GM19240 (cell line): ENCODE data around the gene MCF2L.

ENCODE experiments used
- DNase-seq: peaks from one replicate; pipeline ENCODE4 v3.0.0; 2011; ENCODE audit warnings: low spot score; ENCODE audit not compliant: insufficient read length

The MCF2L gene

GRCh38 chr13:113122550-113123225, 153.7 kb downstream of the MCF2L start, which contains the start of gene F10:
F10 (plus strand) TSS chr13:113122799; CDS start chr13:113122856, 57 bp downstream.
- no peak for DNase-seq

GRCh38 chr13:113123226-113124201, 154.5 kb downstream of the MCF2L start:
- DNase-seq, result no peak

- DNase-seq, result no peak
Observed at GRCh38 chr13:113124211-113124970, 155.4 kb downstream of the MCF2L start.

DNA sequence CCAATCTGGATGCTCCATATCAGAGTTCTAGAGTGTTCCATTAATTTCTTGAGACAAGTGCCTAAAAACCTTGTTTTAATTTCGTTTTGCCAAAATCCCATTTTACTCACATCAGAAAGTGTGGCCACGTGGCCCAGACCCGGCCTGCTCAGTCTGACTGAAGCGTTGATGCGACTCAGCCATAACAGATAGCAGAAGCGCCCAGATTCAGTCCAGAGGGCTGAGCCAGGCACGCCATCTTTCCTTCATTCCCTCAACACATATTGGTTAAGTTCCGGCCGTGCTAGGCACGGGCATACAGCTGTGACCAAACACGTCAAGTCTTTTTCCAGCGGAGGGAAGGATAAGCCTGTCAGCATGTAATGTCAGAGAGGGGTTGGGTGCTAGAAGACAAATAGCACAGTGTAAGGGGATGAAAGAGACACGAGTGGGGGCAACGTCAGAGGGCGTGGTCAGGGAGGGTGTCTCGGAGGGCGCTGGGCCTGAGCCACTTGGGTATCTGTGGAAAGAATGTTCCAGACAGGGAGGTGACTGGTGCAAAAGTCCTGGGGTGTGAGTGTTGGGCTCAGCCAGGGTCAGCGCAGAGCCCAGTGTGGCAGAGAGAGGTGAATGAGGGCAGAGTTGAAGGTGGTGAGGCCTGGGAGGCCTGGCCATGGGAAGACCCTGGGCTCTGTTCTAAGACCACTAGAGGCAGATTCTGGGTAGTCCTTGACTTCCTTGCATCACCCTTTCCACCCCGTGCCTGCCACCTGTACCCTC, 156.7 kb downstream of the MCF2L start:
- no peak for DNase-seq

DNA sequence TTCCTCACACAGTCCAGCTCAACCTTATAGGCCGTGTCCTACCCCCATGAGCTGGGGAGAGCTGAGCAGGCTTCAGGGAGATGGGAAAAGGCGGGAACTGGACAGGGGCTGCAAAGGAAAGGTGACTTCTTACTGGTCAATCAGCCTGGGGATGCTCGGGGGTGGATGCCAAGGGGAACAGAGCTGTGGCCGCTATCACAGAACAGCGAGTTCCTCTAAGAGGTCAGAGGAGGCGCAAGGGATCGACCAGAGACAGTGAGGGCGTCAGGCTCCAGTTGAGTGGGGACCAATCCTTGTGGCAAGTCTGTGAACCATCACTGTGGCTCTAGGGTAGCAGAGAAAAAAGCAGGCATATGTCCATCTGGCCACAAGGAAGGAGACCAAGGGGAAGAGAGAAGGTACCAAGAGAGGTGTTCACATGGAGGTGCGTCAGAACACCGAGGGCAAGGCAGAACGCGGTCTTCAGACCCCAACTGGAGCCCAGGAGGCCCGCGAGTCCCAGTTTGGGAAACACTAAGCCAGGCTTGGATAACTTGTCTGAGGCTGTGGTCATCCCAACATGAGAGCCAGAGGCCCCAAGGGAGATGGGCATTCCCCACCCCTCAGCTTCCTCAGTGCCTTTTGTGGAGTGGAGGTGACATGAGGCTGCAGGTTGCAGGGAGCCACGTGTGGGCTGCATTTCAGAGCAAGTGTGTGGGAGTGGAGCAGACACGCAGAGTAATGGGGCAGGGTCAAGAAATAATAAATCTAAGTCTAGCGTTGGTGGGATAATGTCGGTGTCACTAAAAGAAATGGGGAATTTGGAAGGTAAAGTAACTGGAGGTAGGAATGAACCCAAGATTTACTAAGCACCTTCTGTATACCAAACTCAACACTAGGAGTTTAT, 157.5 kb downstream of the MCF2L start:
- no peak for DNase-seq

- no peak for DNase-seq
Observed at GRCh38 chr13:113129480-113129879, 160.5 kb downstream of the MCF2L start.

- DNase-seq, result no peak
Observed at GRCh38 chr13:113129921-113130750, 161.1 kb downstream of the MCF2L start.

DNA sequence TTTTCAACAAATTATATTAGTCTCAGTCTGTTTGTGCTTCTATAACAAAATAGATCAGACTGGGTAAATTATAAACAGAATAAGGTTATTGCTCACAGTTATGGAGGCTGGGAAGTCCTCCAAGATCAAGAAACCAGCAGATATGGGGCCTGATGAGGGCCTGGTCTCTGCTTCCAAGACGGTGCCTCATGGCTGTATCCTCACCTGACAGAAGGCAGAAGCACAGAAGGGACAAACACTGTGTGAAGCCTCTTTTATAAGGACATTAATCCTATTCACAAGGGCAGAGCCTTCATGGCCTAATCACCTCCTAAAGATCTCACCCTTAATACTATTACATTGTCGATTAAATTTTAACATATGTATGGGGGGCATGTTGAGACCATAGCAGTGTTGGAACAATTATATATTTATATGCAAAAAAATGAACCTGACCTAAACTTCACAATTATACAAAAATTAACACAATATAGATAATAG, 166.3 kb downstream of the MCF2L start:
- no peak for DNase-seq

DNA sequence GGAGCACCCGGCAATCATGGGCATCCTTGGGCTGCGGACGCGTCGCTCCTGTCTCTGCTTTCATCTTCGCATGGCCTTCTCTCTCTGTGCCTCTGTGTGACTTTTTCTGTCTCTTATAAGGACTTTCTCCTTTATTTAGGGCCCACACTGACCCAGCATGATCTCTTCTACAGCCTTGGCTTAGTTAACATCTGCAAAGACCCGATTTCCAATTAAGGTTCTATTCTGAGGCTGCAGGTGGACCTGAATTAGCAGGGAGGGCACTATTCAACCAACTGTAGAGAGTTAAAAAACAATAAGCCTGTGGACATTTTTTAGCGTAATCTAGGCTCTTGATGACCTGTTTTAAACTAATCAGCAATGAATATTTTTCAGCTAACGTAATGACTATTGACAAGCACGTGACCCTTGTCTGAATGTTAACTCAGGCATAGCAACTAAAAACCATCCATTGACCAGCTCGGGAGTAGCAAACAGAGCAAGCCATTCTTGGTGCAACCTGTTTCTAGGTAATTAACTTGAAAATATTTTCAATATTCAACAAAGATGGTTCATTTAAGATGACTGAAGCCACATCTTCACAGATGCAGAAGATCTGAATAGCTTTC, 168.8 kb downstream of the MCF2L start:
- DNase-seq, result no peak

GRCh38 chr13:113138792-113139551, 170.0 kb downstream of the MCF2L start:
- DNase-seq, result no peak

- DNase-seq, result no peak
Observed at GRCh38 chr13:113139577-113139976, 170.6 kb downstream of the MCF2L start.

DNA sequence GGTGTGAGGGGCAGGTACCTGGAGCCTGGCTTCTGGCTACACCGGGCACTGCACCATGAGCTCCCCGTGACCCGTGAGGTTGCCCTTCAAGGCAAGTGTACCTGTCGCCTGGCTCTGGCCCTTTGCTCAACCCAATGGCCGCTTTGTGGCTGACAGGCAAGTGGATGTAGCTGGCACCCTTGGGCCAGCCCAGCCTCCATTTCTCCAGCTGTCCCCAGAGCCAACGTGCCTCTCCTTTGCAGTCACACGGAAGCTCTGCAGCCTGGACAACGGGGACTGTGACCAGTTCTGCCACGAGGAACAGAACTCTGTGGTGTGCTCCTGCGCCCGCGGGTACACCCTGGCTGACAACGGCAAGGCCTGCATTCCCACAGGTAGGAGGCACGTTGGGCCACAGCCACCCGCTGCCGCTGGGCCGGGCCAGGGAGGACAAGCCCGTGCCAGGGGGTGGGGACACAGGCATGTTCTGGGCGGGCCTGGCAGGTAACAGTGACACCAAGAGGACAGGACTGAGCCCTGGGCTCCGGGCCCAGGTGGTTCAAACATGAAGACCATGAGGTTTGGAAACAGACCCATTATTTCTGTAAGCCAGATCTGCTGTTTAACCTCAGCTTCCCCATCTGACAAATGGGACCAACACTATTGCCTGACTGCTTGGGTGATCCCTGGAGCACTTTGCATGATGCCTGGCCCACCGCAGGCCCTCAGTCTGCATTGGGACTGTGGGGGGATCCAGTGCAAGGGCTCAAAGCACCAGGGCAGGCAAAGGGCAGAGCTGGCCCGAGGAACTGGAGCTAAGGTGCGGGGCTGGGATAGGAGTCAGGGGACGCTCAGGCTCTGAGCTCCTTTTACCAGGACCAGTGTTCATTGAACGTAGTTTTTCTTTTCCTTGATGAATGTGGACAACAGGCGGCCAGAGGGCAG, 171.9 kb downstream of the MCF2L start:
- DNase-seq, result no peak

GRCh38 chr13:113141601-113141970, 172.6 kb downstream of the MCF2L start:
- no peak for DNase-seq

GRCh38 chr13:113142876-113143275, 173.9 kb downstream of the MCF2L start:
- DNase-seq, result no peak

DNA sequence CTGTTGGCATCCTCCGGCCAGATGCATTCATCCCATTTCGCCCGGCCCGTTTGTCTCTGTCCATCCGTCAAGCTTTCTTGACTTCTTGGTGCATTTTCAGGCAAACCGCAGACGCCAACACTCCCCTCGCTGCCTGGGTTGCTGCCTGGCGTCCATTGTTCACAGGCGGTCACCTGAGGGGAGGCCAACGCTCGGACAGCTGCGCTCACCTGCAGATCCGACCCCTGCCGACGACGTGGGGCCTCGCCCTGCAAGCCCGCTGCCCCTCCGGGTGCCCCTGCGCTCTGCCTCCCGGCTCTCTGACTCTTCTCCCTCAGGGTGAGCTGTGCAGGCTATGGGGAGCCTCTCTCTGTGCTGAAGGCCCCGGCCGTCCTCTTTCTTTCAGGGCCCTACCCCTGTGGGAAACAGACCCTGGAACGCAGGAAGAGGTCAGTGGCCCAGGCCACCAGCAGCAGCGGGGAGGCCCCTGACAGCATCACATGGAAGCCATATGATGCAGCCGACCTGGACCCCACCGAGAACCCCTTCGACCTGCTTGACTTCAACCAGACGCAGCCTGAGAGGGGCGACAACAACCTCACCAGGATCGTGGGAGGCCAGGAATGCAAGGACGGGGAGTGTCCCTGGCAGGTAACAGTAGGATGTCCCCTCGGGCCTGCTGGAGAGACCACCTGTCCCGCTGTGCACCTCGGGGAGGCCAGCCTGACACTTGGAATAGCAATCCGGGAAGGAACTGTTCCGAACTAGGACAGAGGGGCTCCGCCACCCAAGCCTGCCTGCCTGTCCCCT, 174.6 kb downstream of the MCF2L start:
- DNase-seq, result no peak

DNA sequence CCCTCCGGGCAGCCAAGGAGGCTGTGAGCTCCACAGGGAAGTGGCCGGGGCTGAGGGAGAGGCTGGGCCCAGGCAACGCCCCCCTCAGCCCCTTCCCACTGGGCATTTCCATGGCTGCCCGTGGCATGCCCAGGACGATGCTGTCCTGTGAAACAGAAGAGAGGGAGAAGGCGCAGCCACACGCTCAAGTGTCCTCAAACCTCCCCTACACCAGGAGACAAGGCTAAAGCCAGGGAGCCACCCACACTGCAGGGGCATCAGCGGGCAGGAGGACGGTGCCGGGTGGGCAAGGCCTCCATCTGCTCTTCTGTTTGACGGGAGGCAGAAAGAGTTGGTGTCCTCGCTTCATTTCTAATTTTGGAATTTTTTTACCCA, 175.2 kb downstream of the MCF2L start:
- no peak for DNase-seq
